Tibial artery (tissue), 4 donors: Measurements from ENCODE around the gene WDR7.

Source experiments
- DNase-seq, 2 donors: peaks; one replicate each; pipeline ENCODE4 v3.0.0-alpha.2; 2019
- H3K27ac ChIP-seq, 2 donors: fragments of 200-600 bp; sonication (generic) in 1 of 2; 1 replicate in 1 of 2; 2 replicates in 1 of 2; pipeline ENCODE4 v1.5.1; 2018 to 2019; ENCODE audit warnings: mild to moderate bottlenecking in 1 of 2
- H3K27me3 ChIP-seq, 2 donors: fragments of 200-600 bp; sonication (generic) in 1 of 2; one replicate each; pipeline versions ENCODE4 v1.5.1 to v1.6.0; 2016 to 2019
- H3K36me3 ChIP-seq, 3 donors: fragments of 200-600 bp; sonication (generic) in 2 of 3; one replicate each; pipeline ENCODE4 v1.5.1; 2016 to 2019; ENCODE audit warnings: mild to moderate bottlenecking in 2 of 3
- H3K4me1 ChIP-seq, 4 donors: fragments of 200-600 bp; sonication (generic) in 2 of 4; 1 replicate in 3 of 4; 2 replicates in 1 of 4; pipeline ENCODE4 v1.5.1; 2016 to 2019
- H3K4me3 ChIP-seq, 2 donors: fragments of 200-600 bp; sonication (generic) in 1 of 2; 1 replicate in 1 of 2; 2 replicates in 1 of 2; pipeline ENCODE4 v1.5.1; 2018 to 2019; ENCODE audit warnings: mild to moderate bottlenecking in 2 of 2
- H3K9me3 ChIP-seq, 3 donors: fragments of 200-600 bp; sonication (generic) in 1 of 3; one replicate each; pipeline ENCODE4 v1.5.1; 2016 to 2019
- intact Hi-C: fragments of 100-400 bp; cut with DNase I; formaldehyde crosslinking; loops from one replicate; pipeline ENCODE4 v1.15.0; 2023; ENCODE audit warnings: low total_unique reads
- TF ChIP-seq, protein P1 (sequence below), 2 experiments: fragments of 200-600 bp in 1 of 2; fragments of 450-650 bp in 1 of 2; IDR thresholded peaks; one replicate each; pipeline ENCODE4 v1.5.1; 2017 to 2019; ENCODE audit warnings: antibody characterized with exemption in 2 of 2, mild to moderate bottlenecking in 1 of 2, moderate library complexity in 1 of 2

Gene WDR7

DNA sequence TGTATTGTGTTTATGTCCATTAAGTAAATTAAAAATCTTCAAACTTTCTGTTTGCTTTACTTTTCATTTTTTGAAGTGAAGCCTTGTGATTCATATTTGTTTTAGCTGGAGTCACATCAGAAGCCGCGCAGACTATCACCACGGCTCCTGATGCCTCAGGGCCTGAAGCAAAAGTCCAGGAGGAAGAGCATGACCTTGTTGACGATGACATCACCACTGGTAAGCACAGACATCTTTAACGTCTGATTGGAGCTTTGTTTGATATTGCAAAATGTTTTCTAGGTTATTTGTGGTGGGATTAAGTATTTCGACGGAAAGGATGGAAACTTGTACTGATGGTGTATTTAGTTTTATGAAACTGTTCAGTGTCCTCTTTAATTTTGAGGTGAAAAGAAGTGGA, 164.8 kb downstream of the WDR7 start:
- Histone ChIP-seq H3K27me3 (no peaks in the 10 kb centered on the region), H3K4me1 (no peaks in the 10 kb centered on the region), H3K4me3 (no peak overlapping the region), H3K27ac (no peak overlapping the region), H3K36me3 (peaks cover 0 to 8% (median 8%) of the 10 kb centered on the region in 3 donors), H3K9me3 (no peaks in the 10 kb centered on the region)
- DNase-seq: no peak
- TF ChIP-seq, protein P1, sequence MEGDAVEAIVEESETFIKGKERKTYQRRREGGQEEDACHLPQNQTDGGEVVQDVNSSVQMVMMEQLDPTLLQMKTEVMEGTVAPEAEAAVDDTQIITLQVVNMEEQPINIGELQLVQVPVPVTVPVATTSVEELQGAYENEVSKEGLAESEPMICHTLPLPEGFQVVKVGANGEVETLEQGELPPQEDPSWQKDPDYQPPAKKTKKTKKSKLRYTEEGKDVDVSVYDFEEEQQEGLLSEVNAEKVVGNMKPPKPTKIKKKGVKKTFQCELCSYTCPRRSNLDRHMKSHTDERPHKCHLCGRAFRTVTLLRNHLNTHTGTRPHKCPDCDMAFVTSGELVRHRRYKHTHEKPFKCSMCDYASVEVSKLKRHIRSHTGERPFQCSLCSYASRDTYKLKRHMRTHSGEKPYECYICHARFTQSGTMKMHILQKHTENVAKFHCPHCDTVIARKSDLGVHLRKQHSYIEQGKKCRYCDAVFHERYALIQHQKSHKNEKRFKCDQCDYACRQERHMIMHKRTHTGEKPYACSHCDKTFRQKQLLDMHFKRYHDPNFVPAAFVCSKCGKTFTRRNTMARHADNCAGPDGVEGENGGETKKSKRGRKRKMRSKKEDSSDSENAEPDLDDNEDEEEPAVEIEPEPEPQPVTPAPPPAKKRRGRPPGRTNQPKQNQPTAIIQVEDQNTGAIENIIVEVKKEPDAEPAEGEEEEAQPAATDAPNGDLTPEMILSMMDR (IDR thresholded peaks at IDR 0.05): no peak
- intact Hi-C loops: no loop called here

DNA sequence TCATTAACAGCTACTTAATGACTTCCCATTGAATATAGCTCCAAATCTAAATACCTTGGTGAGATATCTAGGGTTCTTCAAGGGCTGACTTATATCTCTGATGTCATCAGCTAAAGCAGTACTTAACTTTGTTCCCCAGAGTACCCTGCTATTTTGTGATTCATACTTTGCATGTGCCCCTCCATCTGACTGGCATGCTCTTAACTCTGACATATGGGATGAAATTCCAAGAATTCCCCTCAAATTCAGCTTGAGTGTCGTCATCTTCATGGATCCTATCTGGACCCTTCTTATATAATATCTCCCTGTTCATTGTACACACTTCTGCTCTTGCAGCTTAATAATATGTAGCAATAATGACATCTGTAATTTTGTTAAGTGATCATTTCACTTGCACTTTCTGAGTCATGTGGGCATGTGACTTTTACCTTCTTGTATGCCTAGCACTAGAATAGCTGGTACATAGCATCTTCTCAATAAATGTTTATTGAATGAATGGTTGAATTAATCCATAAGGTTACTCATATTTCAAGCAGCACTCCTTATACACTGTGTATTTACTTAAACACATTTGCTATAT, 172.9 kb downstream of the WDR7 start:
- no peak overlapping the region for H3K27ac ChIP-seq
- DNase-seq: no peak
- peaks cover under 1 to 9% (median 5%) of the 10 kb centered on the region in 3 donors for H3K36me3 ChIP-seq
- no peaks in the 10 kb centered on the region for H3K27me3 ChIP-seq
- no peaks in the 10 kb centered on the region for H3K9me3 ChIP-seq
- TF ChIP-seq, protein P1 (IDR thresholded peaks at IDR 0.05): no peak
- H3K4me1 ChIP-seq: no peaks in the 10 kb centered on the region
- intact Hi-C loops: no loop called here
- H3K4me3 ChIP-seq: no peak overlapping the region

DNA sequence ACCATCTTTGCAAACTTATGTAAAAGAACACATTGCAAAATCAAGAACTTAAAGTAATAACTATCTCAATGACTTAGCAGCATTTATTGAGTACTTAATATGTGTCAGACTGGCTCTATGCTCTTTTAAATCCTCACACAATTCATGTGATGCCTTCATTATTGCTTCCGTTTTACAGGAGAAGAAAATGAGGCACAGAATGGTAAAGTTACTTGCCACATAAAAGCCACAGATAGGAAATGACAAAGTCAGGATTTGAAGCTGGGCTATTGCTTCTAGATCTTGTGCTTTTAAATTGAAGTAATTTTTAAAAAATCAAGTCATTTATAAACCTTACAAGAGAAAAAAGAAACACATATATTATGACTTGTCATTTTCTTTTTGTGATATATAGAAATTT, 174.2 kb downstream of the WDR7 start:
- Histone ChIP-seq H3K27me3 (no peaks in the 10 kb centered on the region), H3K27ac (no peak overlapping the region), H3K9me3 (no peaks in the 10 kb centered on the region), H3K4me1 (no peaks in the 10 kb centered on the region), H3K4me3 (no peak overlapping the region), H3K36me3 (peaks cover 0 to 9% (median 5%) of the 10 kb centered on the region in 3 donors)
- no peak for DNase-seq
- TF ChIP-seq, protein P1 (IDR thresholded peaks at IDR 0.05): no peak
- intact Hi-C loops: no loop called here

DNA sequence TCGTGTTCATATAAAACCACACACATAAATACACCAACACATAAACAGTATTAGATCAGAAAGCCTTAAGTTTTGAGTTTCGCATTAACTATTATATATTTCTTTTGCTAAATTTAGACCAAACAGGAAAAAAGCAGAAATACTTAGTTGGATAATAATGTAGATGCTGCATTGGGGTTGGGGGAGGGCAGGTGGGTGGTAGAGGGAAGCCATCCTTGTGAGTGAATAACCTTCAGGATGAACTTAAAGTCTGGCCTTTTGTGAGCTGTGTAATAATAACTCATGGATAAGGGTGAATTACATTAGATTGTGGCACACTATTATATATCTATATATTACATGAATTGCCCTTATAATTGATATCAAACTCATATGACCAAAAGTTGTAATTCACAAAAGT, 174.7 kb downstream of the WDR7 start:
- TF ChIP-seq, protein P1 (IDR thresholded peaks at IDR 0.05): no peak
- peaks cover 0 to 9% (median 5%) of the 10 kb centered on the region in 3 donors for H3K36me3 ChIP-seq
- H3K9me3 ChIP-seq: no peaks in the 10 kb centered on the region
- no peaks in the 10 kb centered on the region for H3K4me1 ChIP-seq
- intact Hi-C loops: no loop called here
- no peak overlapping the region for H3K4me3 ChIP-seq
- no peaks in the 10 kb centered on the region for H3K27me3 ChIP-seq
- H3K27ac ChIP-seq: no peak overlapping the region
- DNase-seq: no peak

DNA sequence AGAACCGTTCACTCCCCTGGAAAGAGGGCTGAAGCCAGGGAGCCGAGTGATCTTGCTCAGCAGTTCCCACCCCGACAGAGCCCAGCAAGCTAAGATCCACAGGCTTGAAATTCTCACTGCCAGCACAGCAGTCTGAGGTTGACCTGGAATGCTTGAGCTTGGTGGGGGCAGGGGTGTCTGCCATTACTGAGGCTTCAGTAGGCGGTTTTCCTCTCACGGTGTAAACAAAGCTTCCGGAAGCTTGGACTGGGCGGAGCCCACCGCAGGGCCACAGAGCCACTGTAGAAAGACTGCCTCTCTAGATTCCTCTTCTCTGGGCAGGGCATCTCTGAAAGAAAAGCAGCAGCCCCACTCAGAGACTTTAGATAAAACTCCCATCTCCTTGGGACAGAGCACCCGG, 180.8 kb downstream of the WDR7 start:
- TF ChIP-seq, protein P1 (IDR thresholded peaks at IDR 0.05): no peak
- no peak for DNase-seq
- no peak overlapping the region for H3K27ac ChIP-seq
- H3K36me3 ChIP-seq: peaks cover 0 to 14% (median 12%) of the 10 kb centered on the region in 3 donors
- intact Hi-C loops: no loop called here
- H3K9me3 ChIP-seq: no peaks in the 10 kb centered on the region
- no peaks in the 10 kb centered on the region for H3K27me3 ChIP-seq
- no peaks in the 10 kb centered on the region for H3K4me1 ChIP-seq
- no peak overlapping the region for H3K4me3 ChIP-seq

DNA sequence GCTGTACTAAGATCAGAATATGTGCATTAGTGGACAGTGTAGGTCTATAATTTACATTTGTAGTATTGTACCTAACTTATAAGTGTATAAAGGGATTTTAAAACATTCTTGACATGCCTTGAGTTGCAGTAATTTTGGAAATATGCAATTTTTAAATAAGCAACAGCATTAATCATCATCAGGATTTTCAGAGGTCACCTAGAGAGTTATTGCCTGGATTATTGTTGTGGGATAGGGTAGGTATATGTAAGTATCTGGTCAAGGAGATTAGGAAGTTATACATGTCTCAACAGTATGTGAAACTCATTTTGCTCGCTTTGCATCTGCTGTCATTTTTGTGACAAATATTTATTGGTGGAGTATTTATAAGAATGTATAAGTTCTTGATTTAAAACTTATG, 184.2 kb downstream of the WDR7 start:
- TF ChIP-seq, protein P1 (IDR thresholded peaks at IDR 0.05): no peak
- no peak for DNase-seq
- no peaks in the 10 kb centered on the region for H3K9me3 ChIP-seq
- no peak overlapping the region for H3K27ac ChIP-seq
- H3K27me3 ChIP-seq: no peaks in the 10 kb centered on the region
- no peaks in the 10 kb centered on the region for H3K4me1 ChIP-seq
- H3K4me3 ChIP-seq: no peak overlapping the region
- intact Hi-C loops: no loop called here
- peaks cover 0 to 19% (median 17%) of the 10 kb centered on the region in 3 donors for H3K36me3 ChIP-seq
